ENCODE results near the gene CIROP.
"Not testable (repeated sequence)": the region's sequence is repeated elsewhere in the genome, so short reads cannot be mapped to it uniquely, and the experiment has no call there.

Gene CIROP

DNA sequence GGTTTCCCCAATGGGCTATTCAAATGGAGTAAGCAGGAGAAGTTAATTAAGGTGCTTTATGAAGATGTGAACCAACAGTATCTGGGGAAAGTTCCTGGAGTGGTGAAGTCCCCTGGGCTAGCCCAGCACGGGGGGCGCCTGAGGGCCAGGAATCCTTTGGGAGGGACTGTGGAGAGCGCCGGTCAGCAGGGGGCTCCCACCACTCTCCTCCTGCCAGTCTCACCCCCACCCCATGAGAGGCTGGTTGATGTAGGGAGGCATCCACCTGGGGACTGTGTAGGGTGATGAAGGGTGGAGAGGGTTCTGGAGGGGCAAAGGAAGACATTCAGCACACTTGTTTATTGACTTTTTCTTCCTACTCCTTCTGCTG is 9.9 kb upstream of the CIROP start:
- DNase-seq (ENCODE audit: low read depth) = no peak

DNA sequence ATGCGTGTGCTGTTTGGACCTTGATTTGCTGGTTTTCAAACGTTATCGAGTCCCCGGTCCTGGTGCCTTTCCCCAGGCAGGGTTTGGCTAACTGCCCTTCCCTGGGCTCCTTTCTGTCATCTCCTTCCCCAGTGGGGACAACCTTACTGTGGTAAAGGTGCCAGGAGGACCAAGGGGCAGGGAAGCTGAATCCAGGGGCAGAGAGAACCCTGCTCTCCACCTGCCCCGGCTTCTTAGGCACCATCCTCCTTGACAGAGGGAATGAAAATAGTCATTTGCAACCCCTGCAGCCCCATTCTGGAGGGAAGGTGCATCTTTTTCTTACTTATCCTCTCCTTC is 9.3 kb upstream of the CIROP start:
- DNase-seq (ENCODE audit: low read depth) = no peak

DNA sequence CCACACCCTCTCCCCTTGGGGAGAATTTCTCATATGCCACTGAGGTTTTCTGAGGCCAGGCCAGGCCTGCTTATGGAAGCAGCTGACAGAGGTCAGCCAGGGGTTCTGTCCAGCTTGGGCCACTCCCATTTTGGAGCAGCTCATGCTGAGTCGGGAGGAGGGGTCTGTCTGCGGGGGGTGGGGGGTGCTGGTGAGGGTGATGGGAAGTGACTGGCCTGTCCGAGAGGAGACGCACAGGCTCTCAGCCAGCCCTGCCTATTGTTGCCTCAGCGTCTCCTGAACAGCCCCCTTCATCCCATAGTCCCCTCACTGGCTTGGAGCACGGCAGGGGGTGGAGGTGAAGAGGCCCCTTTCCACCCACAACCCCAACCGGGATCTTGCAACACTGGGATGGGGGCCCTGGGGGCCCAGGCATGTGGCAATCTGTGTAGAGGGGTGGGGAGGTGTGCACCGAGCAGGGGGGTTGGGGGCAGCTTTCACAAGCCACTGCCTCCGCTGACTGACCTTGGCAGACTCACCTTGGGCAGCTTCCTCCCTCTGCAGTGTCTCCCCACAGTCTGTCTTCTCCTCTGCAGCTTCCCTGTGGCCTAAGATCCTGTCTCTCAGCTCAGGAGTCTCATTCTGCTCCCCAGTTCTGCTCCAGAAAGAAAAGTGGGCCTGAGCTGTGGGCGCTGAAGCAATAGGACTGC is 8.8 kb upstream of the CIROP start:
- DNase-seq (ENCODE audit: low read depth) = no peak

DNA sequence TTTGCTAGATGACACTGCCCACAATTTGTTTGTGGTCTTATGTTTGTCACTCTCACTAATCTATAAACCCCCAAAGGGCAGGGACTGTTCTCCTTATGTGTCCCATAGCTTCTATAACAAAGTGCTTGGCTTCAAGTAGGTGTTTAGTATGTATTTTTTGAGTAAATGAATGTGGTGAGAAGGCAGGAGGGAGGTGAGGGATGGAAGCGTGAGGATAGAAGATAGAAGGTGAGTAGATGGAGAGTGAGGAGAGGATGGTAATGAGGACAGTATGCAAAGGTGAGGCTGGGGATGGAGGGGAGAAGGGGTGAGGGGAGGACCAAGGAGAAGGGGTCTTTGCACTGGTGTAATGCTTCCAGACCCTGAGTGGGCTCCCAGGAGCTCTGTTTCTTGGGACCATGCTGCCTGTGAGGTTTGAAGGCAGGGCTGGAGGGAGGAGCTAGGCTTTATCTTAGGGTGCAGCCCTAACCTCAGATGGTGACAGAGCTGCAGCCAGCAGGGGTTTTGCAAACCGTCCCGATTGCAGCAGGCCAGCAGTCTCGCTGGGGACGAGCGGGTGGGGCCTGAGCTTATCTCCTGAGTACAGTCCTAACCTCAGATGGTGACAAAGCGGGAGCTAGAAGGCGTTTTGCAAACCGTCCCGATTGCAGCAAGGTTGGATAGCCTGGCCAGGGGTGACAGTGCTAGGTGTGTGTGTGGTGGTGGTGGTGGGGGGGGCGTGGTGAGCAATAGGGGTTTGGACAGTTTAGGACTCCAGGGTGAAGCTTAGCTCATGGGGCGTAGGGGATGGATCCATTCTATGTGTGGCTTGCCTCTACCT is 7.8 kb upstream of the CIROP start:
- DNase-seq (ENCODE audit: low read depth) = no peak

DNA sequence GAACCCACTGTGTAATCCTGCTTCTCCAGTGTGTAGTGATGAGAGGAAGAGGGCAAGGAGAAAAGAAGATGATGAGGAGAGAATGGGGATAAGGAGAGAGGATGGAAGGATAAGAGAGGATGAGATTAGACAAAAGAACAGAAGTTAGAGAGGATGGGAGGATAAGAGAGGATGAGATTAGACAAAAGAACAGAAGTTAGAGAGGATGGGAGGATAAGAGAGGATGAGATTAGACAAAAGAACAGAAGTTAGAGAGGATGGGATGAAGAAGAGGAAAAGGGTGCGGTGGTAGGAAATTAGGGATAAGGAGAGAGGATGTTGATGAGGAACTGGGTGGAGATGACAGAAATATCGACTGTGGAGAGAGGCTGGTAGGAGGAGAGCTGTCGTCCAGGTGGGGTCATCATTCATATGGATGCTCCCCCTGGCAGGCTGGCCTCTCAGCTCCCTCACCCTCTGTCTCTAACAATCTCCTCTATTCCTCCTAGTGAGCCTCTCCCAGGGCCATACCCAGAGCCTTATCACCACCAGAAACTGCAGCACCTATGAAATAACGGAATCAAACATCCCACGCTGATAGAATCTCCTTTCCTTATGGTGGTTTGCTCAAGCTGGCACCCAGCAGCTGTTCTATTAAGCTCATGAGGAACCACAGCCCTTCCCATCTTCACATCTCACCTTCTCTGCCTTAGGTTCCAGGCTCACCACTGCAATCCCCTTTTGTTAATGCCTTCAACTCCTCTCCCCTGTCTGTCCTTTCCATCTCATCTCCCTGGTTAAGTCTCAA is 6.0 kb upstream of the CIROP start:
- DNase-seq (ENCODE audit: low read depth) = no peak

DNA sequence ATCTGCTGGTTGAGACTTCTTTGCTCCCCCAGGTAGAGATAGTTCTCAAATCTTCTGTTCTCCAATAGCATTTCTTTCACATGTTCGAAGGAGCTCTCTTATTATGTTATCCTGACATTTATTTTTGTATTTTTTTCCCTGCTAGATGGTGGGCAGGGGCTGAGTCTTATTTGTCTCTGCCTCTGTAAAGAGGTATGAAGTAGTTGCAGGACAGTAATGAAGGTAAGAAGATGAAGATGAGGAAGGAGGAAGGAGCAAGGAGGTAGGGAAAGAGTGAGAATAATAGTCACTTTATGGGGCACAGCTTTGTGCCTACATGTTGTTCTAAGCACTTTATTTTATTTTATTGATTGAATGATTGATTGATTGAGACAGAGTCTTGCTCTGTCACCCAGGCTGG is 5.0 kb upstream of the CIROP start:
- DNase-seq (ENCODE audit: low read depth) = no peak

DNA sequence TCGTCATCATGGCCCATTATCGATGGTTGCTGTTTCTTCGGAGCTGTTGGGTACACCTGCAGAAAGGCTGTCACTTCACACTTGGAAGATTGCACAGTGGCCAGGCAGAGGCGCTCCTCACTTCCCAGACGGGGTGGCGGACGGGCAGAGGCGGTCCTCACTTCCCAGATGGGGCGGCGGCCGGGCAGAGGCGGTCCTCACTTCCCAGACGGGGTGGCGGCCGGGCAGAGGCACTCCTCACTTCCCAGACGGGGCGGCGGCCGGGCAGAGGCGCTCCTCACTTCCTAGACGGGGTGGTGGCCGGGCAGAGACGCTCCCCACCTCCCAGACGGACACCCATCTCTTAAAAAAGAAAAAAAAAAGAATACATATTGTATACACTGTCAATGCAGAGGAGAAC is 3.4 kb upstream of the CIROP start:
- not testable (repeated sequence) for DNase-seq (ENCODE audit: low read depth)

DNA sequence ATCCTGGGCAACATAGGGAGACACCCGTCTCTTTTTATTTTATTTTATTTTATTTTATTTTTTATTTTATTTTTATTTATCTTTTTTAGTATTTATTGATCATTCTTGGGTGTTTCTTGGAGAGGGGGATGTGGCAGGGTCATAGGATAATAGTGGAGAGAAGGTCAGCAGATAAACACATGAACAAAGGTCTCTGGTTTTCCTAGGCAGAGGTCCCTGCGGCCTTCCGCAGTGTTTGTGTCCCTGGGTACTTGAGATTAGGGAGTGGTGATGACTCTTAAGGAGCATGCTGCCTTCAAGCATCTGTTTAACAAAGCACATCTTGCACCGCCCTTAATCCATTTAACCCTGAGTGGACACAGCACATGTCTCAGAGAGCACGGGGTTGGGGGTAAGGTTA is 2.8 kb upstream of the CIROP start:
- not testable (repeated sequence) for DNase-seq (ENCODE audit: low read depth)

DNA sequence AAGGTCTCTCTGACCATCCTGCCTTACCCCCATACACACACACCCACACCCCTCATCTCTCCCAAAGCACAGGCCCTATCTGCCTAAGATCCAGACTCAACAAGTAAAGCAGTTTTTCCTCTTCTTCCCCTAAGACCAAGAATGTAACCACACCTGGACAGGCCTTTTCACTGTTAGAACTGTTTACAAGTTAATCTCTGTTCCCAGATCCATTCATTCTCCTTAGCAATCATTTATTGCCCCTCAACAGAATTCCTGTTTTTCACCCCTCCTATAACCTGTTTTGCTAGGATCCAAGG is 1.9 kb upstream of the CIROP start:
- DNase-seq (ENCODE audit: low read depth) = no peak

DNA sequence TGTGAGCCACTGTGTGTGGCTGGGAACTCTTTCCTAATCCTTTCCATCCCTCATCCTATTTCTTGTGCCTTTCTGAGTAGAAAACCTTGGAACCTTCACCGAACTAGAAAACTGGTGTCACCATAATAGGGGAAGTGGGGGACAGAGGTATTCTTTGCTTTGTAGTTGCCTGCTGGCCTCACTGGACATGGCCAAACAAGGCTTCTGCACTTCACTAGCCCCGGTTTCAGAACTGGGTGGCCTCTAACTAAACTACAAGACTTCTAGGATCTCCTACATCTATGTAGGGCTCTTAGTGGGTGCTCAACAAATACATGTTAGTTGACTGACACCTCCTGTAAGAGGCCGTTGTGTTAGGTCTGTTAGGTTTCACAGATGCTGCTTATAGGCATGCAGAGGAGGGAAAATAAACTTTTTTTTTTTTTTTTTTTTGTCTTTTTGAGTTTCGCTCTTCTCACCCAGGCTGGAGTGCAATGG is 597 bp upstream of the CIROP start:
- DNase-seq (ENCODE audit: low read depth) = no peak

DNA sequence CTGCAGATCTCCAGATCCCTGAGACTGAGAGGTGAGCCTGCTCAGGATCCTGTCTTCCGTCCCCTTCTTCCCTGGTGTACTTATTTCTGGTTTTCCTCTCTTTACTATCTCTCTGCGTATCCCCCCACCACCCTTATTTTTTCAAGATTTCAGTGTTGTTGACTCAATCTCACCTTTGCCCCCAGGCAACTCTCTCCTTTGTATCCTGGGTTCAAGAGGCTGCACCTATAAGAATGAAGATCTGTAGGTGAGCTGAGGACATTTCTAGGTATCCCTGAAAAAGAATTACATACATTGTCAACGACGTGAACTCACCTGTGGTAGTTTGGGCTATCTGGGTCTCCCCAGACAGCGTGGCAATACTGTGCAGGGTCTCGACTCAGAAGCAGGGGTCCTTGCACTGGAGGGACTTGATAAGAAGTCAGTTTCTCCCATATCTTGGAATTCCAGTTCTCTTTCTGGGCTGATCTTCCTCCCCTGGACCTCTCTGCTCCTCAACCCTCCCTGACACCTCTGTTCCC is 659 bp downstream of the CIROP start:
- no peak for DNase-seq (ENCODE audit: low read depth)

DNA sequence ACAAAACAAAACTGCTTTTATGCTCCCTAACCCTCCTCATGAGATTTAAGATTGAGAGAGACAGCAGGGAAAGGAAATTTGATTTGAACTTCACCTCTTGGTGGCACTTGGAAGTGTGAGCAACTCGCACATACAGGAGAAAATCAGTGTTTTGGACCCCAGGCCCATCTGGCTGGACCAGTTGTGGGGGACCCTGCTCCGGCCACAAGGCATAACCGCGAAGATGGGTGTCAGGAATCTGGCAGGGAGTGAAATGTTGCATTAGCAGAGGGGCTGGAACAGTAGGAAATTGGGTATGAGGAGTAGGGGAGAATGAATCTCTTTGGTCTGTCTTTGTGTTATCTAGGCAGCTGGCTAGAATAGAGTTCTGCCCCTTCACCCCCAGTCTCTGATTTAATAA is 1.2 kb downstream of the CIROP start:
- no peak for DNase-seq (ENCODE audit: low read depth)

DNA sequence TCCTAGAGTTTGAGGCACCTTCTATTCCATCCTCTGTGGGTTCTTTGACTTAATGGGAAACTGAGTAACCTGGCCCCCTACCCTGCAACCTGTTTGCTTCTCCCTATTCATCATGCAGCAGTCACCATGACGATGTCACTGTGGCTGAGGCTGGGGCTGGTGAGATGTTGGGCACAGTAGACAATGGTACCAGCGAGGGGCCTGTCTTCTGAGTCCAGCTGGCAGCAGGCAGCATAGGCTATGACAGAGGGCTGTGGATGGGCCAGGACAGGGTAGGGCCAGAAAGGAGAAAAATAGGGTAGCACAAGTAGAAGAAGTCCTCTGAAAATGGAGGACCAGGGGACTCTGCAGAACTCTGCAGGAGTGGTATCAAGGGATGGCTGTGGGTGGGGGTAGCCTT is 2.0 kb downstream of the CIROP start:
- no peak for DNase-seq (ENCODE audit: low read depth)

DNA sequence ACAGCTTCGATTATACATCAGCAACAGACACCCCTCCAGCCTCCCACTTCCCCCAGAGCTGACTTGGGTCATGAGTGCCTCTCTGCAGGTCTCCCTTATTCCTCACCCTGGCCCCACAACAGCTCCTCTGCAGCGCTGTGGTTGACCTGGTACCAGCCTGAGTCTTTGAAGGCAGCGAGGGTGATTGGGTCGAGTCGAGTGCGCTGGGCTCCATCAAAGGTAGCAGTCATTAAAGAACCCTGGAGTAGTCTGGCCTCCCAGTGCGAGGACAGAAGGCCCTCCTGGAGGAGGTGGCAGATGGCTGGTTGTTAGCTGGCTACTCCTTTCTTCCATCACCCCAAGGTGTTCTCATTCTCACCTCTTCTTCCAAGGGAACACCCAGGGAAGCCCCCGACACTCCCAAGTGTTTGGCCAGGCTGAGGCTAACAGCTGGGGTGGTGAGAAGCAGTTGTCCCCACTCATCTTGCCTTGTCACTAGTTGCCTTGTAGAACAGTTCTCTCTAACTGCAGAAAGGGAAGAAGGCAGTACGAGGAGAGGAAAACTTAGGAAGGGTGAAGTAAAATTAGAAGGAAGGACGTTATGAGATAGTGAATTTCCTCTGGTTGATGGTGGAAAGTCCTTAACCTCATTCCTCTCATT is 2.7 kb downstream of the CIROP start:
- no peak for DNase-seq (ENCODE audit: low read depth)

DNA sequence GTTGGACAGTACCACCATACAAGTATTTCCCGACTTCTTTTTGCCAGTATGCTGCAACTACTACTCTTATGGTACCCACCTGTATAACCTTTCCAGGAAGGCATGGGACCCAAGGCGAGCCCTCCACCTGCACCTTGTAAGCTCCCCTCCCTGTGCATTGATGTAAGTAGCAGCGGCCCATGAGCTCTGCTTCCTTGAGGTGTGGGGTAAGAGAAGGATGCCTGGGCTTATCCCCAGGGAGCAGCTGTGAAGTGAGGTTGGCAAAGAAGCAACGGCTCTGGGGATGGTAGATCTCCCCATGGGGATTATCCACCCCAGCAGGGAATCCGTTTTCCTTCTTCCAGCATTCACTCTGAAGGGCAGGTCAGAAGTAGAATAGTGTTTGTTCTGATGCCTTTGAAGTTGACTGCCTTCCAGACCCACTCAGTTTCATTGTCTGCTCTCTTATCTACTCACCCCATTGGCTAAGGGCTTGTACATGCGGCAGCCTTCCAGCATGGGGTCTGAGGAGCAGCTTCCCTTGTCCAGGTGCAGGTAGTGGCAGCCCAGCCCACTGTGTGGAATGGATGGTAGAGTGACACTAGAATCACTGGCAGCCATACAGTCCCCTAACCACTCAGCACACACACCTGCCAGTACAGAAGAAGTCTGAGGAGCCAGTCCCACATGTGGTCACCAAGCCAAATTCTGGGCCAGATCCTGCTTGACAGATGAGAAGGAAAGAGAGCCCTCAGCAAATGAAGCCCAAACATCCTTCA is 3.4 kb downstream of the CIROP start:
- no peak for DNase-seq (ENCODE audit: low read depth)

DNA sequence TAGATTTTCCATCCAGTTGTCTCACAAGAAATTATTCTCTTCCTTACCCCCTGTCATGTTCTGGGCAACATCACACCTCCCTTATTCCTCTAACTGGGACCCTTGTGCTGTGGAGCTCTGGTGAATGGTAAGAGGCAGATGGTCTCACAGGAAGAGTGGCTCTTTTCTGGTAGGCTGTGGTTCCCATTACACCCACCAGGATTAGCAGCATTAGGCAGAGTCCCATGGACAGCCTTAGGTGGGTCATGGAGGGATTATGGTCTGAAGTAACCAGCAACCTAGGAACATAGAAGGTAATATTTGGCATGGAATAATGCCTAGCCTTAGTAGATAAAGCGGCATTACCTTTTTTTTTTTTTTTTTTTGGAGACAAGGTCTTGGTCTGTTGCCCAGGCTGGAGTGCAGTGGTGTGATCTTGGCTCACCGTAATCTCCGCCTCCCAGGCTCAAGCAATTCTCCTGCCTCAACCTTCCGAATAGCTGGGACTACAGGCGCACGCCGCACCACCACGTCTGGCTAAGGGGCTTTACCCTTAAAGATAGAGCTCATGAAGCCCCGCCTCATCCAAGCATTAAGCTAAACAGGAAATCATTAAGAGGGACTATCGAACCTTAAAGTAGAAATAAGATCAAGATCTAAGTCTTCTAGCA is 5.5 kb downstream of the CIROP start:
- DNase-seq (ENCODE audit: low read depth) = no peak

DNA sequence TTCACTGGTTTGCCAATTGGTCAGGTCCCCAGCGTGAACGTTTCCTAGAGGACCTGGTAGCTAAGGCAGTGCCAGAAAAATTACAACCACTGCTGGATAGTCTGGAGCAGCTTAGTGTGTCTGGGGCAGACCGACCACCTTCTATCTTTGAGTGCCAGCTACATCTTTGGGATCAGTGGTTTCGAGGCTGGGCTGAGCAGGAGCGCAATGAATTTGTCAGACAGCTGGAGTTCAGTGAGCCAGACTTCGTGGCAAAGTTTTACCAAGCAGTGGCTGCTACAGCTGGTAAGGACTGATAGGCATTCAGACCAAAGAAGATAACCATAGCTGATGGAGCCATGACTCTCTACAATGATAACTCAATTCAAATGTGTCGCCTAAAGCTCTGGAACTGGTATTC is 7.0 kb downstream of the CIROP start:
- DNase-seq (ENCODE audit: low read depth) = no peak

DNA sequence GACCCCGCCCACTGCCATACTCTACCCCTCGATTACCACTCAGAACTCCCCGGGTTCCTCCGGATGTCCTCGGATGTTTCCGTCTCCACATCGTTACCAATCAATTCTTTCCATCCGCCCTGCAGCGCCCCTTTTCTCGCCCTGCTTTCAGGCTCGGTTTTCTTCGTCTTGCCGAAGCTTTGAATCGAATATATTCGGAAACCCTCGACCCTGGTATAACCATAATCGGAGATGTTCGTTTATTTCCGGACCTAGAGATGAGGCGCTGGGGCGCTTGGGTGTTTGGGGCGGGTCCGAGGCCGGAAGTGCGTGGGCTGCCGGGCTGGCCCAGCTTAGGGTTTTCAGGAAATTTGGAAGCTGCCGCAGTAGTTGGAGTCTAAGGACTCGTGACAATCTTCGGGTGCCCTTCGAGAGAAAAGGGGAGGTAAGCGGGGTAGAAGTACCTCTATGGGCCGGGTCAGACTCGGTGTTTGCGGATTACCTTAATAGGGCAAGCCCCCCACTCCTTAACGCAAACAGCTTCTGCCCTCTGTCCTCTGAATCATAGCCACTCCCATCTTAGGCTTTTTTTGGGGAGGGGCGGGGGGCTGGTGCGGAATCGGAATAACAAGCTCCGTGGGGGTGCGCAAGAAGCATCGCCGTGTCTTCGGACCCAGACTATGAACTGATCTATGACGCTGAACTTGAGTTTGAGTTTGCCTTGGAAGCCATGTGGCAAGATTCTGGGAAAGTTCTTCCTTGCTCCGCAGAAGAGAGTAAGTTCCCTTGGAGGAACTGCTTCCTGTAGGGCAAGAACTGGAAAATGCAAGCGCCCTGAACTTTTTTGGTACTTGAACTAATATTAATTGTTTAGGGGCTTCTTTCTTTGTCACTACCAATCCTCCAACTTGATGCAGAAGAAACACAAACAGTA is 9.3 kb downstream of the CIROP start, which contains the start of gene C14orf119:
Gene C14orf119 (plus strand): TSS at position 310 of the 913 bp plus-strand sequence. CDS start 2,154 bp downstream, outside the sequence.
- peak; percentile 99 for DNase-seq (ENCODE audit: low read depth)

DNA sequence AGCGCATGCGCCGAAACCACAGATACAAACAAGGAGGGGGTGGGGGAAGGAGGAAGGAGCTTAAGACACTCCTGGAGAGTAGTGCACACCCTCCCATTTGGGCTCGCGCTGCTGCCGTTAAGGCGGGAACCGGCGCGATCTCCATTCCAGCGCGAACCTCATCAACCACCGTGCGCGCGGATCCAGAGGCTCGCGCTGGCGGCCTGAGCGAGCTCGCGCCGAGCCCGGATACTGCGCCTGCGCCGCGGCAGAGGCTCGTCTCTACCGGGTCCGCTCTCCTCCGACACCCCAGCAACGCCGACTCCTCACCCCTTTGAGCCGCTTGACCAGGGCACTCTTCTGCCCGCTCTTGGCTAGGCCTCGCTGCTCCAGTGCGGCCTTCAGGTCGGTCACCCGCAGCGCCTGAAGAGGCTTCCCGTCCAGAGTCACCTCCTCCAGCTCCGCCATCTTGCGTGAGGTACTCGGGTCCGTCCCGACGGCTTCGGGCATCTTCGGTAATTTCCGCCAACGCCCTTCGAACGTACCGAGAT is 10.1 kb downstream of the CIROP start, which contains the start of gene ACIN1:
Gene ACIN1 (minus strand): TSS at position 471 of the 530 bp plus-strand sequence. CDS start 24 bp downstream, at position 447.
- DNase-seq (ENCODE audit: low read depth) = peak; percentile 57

All from T-helper 22 cell (primary cell).